KBM-7 (cell line): ENCODE data around the gene MIB2.
"Not testable (repeated sequence)": the region's sequence is repeated elsewhere in the genome, so short reads cannot be mapped to it uniquely, and the experiment has no call there.

ENCODE experiments used
- DNase-seq: peaks from one replicate; pipeline ENCODE4 v3.0.0-alpha.2; 2015
- in situ Hi-C: fragments of 300-500 bp; cut with MboI; formaldehyde crosslinking; loops from 2 replicates; pipeline ENCODE4 v1.14.3; 2020; ENCODE audit warnings: low sequenced_read_pairs, low pct_unique_long_range_greater_than_20kb, mixed read lengths

The MIB2 gene

DNA sequence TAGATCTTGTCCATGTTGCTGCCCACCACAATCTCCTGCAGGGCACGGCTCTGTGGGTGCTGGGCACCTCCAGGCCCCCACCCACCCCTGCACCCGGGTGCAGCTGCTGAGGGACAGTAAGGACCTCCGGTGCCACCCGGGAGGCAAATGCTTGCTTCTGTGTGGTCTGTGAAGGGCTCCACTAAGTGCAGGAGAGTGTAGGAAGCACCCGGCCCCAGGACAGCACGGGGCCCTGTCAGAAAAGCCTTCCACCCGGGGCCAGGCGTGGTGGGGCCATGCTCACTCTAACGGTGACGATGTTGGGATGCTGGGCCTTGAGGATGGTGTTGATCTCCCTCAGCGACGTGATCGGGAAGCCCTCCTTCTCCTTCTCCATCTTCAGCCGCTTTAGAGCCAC is 22.2 kb downstream of the MIB2 start:
- DNase-seq, in situ Hi-C loops: not testable (repeated sequence)

DNA sequence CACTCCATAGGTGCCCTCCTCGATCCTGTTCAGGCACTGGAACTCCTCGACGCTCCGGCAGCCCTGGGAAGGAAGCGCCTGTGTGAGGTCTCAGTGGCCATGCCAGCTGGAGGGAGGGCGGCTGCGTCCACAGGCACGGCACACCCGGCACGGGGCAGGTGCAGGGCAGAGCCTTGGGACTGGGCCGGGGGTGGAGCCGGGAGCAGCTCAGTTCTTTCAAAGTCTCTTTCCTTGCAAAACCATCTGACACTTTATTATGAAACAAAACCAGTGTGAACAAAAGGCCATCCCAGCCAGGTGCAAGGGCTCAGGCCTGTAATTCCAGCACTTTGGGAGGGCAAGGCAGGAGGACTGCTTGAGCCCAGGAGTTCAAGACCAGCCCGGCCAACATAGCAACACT is 23.2 kb downstream of the MIB2 start:
- in situ Hi-C loops, DNase-seq: not testable (repeated sequence)

DNA sequence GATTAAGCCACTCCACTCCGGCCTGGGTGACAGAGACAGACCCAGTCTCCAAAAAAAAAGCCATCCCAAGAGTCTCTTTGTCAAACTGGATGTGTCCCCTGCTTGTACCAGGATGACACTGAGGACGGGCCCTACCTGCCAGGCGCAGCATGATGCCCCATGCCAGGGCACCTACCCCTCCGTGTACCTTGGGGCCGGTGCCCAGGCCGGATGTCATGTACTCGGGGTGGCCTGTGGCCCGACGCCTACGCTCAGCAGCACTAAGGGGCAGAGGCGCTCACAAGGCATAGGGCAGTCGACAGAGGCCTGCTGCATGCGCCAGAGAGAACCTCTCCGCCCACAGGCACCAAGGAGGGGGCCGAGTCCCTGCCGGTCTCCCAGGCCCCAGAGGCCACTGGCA is 24.1 kb downstream of the MIB2 start:
- in situ Hi-C loops, DNase-seq: not testable (repeated sequence)

DNA sequence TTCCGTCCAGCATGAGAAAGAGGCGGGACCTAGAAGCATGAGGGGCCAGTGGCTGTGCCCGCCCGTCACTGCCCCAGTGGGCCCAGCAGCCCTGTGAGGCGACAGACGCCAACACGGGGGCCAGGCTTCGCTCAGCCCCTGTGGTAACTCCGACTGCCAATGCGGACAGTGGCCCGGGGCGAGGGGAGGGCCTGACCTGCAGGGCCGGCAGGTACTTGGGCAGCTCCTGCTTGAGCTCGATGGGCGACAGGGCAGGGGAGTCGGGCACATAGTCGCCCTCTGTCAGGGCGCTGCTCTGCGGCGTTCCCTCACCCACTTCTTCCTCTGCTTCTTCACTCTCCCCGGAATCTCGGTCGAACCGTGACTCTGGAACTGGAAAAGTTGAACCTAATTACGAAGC is 24.8 kb downstream of the MIB2 start:
- in situ Hi-C loops = not testable (repeated sequence)

DNA sequence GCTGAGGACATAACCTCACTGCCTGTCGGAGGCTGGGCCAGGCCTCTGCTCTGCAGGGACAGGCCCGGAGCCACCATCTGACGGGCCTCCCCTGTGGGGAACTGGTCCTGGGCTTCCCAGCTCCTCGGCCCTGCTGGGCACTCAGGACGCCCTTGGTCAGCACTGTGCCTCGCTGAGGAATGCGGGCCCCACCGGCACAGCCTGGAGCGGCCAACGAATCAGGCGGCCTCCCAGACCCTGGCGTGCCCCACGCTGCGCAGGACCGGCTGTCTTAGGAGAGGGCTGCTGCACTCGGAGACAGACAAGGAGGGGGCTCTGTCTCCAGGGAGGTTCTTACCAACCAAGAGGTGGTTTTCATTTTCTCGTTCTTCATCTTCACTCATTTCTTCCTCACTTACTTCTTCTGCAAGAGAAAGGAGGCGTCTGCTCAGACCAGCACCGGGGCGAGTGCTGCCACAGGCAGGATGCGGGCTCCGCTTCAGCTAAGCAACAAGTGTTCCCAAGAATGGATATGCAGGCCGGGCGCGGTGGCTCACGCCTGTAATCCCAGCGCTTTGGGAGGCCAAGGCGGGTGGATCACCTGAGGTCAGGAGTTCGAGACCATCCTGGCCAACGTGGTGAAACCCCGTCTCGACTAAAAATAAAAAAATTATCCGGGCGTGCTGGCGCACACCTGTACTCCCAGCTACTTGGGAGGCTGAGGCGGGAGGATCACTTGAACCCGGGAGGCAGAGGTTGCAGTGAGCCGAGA is 25.6 kb downstream of the MIB2 start:
- DNase-seq, in situ Hi-C loops: not testable (repeated sequence)

More for the DNA sequence above, 24.8 kb downstream of the MIB2 start:
- DNase-seq = not testable (repeated sequence)

DNA sequence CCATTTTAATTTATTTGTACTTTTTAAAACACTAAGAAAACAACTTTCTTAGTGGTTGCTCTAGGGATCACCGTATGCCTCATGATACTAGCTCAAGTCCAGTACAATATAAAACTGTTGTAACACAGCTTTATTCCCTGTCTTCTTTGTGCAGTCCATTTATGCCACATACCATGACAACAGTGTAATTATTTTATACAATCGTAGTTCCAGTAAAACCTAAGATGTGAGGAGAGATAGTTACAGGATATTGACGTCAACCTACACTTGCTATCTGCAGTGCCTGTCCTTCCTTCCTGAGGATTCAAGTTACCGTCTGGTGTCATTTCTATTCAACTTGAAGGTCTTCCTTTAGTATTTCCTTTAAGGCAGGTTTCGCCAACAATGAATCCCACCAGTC is 31.0 kb downstream of the MIB2 start:
- in situ Hi-C loops, DNase-seq: not testable (repeated sequence)

DNA sequence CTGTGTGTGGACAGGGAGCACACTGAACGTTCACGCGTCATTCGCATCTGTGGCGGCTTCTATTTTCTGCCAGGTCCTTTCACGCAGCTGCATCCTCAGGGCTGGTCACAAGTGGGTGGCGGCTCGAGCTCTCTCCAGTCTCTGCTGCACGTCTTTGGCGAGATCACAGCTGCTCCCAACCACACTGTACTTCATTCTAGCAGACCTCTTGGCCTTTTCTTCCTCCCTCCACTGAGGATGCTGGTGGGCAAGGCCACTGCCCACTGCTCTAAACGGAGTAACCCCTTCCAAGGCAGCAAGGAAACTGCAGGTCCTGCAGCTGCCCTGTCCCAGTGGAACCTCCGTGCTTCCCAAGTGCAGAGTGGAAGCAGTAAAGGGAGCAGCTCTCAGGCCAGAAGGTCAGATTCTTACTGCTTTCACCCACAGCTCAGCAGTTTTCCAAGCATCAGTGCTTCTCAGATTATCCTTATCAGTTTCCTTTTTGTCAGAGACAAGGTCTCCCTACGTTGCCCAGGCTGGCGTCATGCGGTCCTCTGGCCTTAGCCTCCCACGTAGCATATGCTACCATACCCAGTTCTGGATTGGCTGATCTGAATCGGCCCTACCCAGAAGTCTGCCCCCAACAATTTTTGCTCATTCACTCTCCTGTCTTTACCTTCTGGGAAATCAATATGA is 32.4 kb downstream of the MIB2 start:
- DNase-seq, in situ Hi-C loops: not testable (repeated sequence)

DNA sequence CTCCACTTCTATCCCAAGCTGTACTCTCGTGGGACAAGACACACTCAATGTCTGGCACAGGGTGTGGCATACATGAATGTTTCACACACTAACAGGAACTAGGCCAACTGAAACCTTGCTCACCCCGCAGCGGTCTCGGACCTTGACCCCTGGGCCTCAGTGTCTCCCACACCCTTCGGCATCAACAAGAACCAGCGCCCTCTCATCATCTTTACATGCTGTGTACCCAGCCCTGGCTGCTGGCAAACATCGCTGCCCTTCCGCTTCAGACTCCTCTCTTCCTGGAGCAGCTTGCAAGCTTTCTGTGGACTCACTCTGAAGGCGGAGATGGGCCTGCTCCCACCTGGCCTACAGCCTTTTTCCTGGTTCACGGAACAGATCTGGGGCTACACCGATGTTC is 33.0 kb downstream of the MIB2 start:
- in situ Hi-C loops, DNase-seq: not testable (repeated sequence)

DNA sequence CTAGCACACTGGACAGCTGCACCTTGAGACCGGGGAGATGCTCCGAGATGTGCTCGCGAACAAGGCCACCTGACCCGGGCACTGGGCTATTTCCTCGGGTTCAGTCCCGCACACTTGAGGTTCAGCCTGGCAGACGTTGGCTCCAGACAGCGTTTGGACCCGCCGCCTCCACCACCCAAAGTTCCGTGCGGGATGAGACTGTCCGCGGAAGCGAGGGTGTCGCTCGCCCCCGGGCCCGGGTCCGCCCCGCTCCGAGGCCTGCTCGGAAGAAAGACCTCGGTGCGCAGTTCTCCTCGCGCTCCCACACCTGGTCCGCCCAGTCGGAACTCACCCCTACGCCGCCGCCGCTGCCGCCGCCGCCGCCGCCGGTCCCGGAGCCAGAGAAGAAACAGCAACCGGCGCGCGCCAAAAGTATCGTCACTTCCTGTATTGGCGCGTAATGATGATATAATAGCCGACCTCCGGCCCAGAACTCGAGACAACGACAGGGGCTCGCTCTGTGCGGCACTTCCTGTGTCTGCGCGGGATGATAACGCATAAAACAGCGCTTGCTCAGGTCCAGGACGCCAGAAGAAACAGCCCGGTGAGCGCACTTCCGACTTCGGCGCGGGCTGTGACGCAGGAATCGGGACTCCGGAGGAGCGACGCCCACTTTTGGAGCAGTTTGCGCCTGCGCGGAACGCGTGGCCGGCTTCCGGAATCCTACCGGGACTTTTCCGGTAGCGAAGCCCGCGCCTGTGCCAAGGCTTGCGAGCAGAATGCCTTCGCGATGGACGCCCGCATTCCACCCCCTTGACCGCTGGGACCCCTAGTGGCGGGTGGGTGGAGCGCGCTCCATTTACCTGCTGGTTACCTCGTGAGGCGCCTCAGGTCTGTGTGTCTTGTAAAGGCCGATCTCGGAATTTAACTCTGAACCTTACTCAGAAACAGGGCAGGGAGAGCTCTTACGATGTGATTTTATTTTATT is 43.6 kb downstream of the MIB2 start, which contains the start of gene CDK11B:
Gene CDK11B, minus strand, starts transcription at position 422 of the 967 bp plus-strand sequence. CDS start 1,519 bp downstream, outside the sequence.
- DNase-seq = peak; percentile 94
- in situ Hi-C loops = not testable (repeated sequence)

DNA sequence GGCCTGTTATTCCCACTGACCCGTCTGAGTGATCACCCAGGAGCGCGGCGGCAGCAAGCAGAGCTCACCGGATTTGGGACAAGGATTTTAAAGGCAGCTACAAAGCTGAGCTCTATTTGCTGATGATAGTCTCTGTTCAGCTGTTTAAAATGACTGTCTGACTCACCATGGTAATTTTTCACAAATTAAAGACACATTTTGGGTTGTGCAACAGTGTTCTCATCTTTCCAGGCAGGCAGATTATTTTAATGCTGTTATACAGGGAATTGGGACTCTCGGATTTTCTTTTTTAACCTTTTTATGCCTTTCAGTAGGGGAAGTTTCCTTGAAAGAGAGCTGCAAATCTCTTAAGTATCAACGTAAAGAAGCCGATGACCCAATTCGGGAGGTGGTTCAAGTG is 47.1 kb downstream of the MIB2 start:
- in situ Hi-C loops = not testable (repeated sequence)

DNA sequence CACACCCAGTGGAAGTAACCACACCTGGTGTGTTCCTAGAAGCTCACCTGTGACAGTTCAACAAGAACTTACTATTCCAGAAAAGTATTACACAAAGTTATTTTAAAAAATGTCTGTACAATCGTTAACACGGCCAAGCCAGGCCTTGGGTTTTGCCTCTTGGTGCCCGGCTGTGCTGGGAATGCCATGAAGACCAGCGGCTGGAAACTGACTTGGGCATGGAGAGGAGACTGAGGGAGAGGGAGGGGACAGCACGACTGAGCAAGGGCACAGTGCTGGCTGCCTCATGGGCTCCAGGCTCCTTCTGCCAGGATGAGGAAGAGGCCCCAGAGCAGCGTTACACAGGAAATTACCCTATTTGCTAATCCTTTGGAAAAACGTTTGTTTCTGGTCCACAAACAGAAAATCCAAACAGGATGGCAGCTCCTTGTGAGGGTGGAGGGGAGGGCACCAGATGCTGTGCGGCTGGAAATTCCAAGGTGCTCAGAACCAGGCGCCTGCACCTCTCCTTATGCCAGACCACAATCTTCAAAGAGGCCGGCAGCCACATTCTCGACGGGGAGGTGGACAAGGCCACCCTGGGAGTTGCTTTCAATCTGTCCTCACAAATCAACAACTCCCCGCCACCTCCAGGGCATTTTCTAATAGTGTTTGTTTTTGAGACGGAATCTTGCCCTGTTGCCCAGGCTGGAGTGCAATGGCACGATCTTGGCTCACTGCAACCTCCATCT is 47.7 kb downstream of the MIB2 start:
- in situ Hi-C loops, DNase-seq: not testable (repeated sequence)

More for the DNA sequence above, 47.1 kb downstream of the MIB2 start:
- not testable (repeated sequence) for DNase-seq

DNA sequence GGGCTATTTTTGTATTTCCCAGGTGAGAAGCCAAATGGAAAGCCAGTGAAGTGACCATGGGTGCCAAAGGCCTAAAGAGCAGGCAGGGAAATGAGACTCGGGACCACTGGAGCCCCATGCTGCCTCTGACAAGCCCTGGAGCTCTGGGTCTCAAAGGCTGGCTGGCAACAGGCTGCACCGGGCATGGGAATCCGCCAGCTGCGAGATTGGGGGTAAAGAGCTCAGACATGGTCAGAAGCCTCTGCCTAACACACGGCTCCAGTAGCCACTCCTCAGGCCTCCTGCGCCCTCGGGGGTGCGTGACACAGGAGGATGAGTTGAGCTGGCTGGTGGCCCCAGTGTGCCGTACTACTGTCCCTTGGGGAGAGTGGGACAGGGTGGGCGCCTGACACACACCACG is 49.0 kb downstream of the MIB2 start:
- in situ Hi-C loops = not testable (repeated sequence)

DNA sequence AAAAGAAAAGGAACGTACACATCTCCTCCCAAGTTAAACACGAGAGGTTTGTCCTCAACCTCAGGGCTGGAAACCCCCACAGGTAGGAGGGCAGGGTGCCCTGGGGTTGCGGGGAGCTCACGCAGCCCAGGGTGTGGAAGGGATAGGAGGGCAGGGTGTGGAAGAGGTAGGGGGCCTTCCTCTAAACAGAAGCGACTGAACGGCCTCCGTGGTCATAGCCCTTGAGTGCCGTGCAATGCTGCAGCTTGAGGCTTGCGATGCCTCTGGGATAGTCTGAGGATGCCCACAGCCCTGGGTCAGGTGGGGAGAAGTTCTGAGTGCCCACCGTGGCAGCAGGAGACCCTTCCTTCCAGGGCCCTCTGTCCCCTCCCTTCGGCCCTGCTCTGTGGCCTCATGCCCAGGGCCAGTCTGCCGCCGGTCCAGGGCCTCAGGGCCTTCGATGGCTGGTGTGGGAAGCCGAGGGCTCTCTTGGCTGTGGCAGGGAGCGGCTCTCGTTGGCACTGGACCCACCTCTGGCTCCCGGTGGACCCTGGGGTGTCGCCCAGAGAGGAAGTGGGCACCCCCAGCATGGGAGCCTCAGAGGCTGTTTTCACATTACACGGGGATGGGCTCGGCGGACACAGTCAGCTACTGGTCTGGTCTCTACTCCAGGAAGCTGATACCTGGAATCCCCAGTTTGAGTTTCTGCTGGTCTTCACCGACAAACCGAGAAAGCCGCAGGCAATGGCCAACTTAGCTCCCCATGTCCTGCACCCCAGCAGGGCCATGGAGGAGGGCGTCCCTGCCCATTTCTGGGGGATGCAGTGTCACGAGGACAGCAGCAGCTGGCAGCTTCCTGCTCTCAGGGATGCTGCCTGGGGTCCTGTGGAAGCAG is 49.9 kb downstream of the MIB2 start:
- DNase-seq = no peak
- in situ Hi-C loops = no loop called here

More for the DNA sequence above, 49.0 kb downstream of the MIB2 start:
- DNase-seq = not testable (repeated sequence)

DNA sequence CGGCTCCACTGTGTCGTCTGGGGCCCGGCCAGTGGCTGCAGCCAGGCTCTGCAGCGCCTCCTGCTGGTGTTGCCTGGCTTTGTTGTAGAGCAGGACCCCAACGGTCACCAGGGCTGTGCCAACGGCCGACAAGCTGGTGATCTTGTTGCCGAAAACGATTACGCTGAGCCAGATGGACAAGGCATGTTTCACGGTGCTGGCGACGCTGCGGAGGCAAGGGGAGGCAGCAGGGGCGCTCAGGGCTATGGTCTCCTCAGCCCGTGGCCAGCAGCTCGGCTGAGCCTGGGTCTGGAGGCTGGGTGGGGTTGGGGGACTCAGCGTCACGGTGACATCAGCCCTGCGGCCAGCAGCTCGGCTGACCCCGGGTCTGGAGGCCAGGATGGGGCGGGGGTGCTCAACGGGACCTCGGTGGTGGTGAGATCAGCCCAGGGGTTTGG is 50.5 kb downstream of the MIB2 start:
- in situ Hi-C loops = no loop called here
- peak; percentile 23 for DNase-seq

DNA sequence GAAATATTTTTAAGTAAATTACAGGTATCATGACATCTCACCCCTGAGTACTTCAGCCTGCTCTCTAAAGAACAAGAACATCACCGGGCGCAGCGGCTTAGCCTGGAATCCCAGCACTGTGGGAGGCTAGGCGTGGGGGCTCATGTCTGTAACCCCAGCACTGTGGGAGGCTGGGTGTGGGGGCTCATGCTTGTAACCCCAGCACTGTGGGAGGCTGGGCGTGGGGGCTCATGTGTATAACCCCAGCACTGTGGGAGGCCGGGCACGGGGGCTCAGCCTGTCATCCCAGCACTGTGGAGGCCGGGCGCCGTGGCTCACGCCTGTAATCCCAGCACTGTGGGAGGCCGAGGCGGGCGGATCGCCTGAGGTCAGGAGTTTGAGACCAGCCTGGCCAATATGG is 51.2 kb downstream of the MIB2 start:
- in situ Hi-C loops = no loop called here
- DNase-seq = no peak

DNA sequence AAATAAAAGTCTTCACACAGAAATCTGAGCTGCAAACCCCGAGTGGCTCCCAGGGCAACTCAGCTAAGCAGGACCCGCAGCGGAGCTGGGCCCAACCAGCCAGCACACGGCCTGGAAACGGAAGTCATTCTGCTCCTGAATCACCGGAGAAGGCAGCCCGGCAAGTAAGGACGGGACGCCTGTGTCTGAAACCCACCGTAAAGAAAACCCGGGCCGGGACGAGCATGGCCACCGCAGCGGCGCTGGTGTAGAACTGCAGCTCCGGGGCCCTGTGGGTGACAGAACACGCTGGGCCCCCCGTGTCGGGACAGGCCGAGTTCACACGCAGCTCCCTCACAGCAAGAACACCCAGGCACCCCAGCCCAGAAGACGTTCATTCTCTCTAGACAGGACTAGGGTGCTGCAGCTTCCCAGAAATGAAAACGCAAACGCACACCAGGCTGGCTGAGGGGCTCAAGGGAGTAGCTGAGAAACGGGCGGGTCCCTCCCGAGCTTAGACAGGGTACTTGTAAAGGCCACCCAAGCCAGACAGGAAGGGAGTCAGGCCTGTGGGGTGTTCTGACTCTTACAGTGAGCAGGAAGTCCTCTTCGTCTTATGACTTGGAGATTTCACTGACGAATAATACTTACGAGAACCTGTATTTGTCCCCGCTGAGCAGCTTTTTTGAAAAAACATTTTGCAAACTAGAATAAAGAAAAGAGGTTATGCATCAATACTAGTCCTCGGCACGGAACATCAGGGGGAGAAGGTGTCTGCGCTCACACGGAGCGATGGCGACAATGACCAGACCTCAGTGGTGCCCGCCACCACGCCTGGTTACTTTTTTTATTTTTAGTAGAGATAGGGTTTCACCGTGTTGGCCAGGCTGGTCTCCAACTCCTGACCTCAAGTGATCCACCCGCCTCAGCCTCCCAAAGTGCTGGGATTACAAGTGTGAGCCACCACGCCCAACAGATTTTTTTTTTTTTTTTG is 54.5 kb downstream of the MIB2 start:
- in situ Hi-C loops = no loop called here
- no peak for DNase-seq

DNA sequence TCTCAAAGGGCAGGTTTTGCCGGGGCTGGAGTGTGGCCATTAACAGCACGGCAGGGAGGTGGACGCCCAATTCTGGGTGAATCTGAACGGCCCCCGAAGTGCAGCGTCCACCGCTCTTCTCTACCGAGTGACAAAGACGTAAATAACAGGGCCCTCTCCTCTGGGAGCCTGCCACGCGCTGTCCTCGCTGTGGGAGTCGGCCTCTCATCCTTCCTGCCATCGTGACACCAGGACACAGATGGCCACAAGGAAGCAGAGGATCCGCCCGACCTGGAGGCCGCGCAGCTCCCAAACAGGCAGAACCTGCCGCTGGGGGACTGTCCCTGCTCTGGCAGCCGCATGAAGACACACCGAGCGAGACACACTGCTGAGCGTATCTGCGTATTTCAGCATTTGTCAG is 55.6 kb downstream of the MIB2 start:
- in situ Hi-C loops = no loop called here
- DNase-seq = no peak
